HG02678 (cell line): ENCODE measurements around the gene TOB2.

Experiments
- ATAC-seq: cut with Tn5 transposase; IDR thresholded peaks from one replicate; pipeline ENCODE4 v1.9.1; 2021; ENCODE audit warnings: mild to moderate bottlenecking, moderate library complexity; ENCODE audit not compliant: unreplicated experiment

TOB2 gene

DNA sequence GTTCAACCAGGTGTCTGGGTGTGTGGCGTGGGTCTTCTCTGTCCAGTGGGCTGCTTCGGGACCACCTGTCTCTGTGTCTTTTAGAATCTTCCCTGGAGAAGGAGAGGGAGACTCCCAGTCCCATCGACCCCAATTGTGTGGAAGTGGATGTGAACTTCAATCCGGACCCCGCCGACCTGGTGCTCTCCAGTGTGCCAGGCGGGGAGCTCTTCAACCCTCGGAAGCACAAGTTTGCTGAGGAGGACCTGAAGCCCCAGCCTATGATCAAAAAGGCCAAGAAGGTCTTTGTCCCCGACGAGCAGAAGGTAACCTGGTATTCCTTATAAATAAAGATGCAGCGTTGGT lies 52.6 kb downstream of the TOB2 start:
- no peak for ATAC-seq

DNA sequence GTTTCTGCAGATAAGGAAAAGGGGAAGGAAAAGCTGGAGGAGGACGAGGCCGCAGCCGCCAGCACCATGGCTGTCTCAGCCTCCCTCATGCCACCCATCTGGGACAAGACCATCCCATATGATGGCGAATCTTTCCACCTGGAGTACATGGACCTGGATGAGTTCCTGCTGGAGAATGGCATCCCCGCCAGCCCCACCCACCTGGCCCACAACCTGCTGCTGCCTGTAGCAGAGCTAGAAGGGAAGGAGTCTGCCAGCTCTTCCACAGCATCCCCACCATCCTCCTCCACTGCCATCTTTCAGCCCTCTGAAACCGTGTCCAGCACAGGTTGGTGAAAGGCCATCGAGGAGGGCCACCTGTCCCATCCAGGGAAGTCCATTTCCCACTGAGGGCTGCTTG lies 59.3 kb downstream of the TOB2 start:
- ATAC-seq: no peak

DNA sequence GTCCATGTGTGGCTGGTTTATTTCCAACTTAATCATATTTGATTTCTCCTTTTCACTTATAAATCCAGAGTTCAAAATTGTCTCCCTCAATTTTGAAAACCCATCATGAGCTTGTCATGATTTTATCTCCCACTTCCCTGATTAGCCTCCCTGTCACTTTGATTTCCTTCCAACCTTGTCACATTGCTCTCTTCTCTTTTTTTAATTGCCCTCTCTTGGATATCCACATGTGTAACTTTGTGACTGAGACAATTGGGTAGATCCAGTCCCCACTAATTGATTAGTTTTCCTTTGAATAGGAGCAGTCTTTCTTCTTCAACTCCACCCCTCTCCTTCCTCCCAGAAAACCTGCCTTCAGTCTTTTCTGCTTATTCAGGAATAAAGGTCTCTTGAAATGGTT lies 62.5 kb downstream of the TOB2 start:
- ATAC-seq: no peak
